HFFc6 (cell line): ENCODE measurements around the gene FMO3. TPM values are rescaled to one million over a fixed set of nuclear protein-coding genes. Genes with fewer than 3 reads are reported as not detected.

ENCODE experiments used
- DNase-seq: peaks from one replicate; pipeline ENCODE4 v3.0.0-alpha.2; 2018
- H3K27ac Mint-ChIP-seq: 2 replicates; pipeline ENCODE4 v1.8.0; 2020; ENCODE audit warnings: mild to moderate bottlenecking, mixed read lengths
- H3K27me3 Mint-ChIP-seq: 2 replicates; pipeline ENCODE4 v1.8.0; 2021; ENCODE audit warnings: mild to moderate bottlenecking, moderate library complexity, mixed read lengths; ENCODE audit not compliant: insufficient read depth
- H3K36me3 Mint-ChIP-seq: 2 replicates; pipeline ENCODE4 v1.8.0; 2021; ENCODE audit warnings: low read depth, mixed read lengths
- H3K4me1 Mint-ChIP-seq: 2 replicates; pipeline ENCODE4 v1.8.0; 2020; ENCODE audit warnings: low read depth, mixed read lengths
- H3K4me3 Mint-ChIP-seq: 2 replicates; pipeline ENCODE4 v1.8.0; 2020; ENCODE audit warnings: mild to moderate bottlenecking, moderate library complexity, mixed read lengths
- H3K9me3 Mint-ChIP-seq: 2 replicates; pipeline ENCODE4 v1.8.0; 2020; ENCODE audit warnings: mild to moderate bottlenecking, mixed read lengths
- CTCF ChIP-seq: fragments of 200-600 bp; sonication (generic); IDR thresholded peaks from 2 replicates; pipeline ENCODE4 v1.5.0; 2021; ENCODE audit warnings: antibody characterized with exemption, mild to moderate bottlenecking
- total RNA-seq, 6 experiments: library from RNA; stranded (reverse); fragmentation: NEBNext Ultra II Directional; extraction: Animal tissue kit (Norgen Biotek cat#: 25700); gene quantifications; 2 replicates in 1 of 6; 3 replicates in 5 of 6; pipeline ENCODE4 v1.2.3, GENCODE V29; 2021

FMO3 gene
- total RNA-seq, 6 experiments from 2014 or later = 0.23 to 0.89 (median 0.40) TPM; not detected in 2

- Mint-ChIP-seq H3K27me3 (peaks cover 8% of the 10 kb centered on the region), H3K4me1 (no peaks in the 10 kb centered on the region), H3K27ac (no peak overlapping the region), H3K36me3 (no peaks in the 10 kb centered on the region), H3K4me3 (no peak overlapping the region), H3K9me3 (no peaks in the 10 kb centered on the region)
- DNase-seq = no peak
- TF ChIP-seq CTCF = no peak
Measured at GRCh38 chr1:171113382-171113781, 22.7 kb downstream of the FMO3 start.

GRCh38 chr1:171115280-171115897 lies 24.7 kb downstream of the FMO3 start:
- H3K36me3 Mint-ChIP-seq = no peaks in the 10 kb centered on the region
- H3K27ac Mint-ChIP-seq = no peak overlapping the region
- no peak for DNase-seq
- TF ChIP-seq CTCF = no peak
- no peaks in the 10 kb centered on the region for H3K4me1 Mint-ChIP-seq
- peaks cover 10% of the 10 kb centered on the region for H3K27me3 Mint-ChIP-seq
- H3K4me3 Mint-ChIP-seq = no peak overlapping the region
- H3K9me3 Mint-ChIP-seq = no peaks in the 10 kb centered on the region

- peaks cover 8% of the 10 kb centered on the region for H3K27me3 Mint-ChIP-seq
- DNase-seq = no peak
- TF ChIP-seq CTCF = no peak
- no peaks in the 10 kb centered on the region for H3K9me3 Mint-ChIP-seq
- H3K36me3 Mint-ChIP-seq = no peaks in the 10 kb centered on the region
- H3K27ac Mint-ChIP-seq = no peak overlapping the region
- H3K4me3 Mint-ChIP-seq = no peak overlapping the region
- no peaks in the 10 kb centered on the region for H3K4me1 Mint-ChIP-seq
Measured at GRCh38 chr1:171116676-171117075, 26.0 kb downstream of the FMO3 start.

GRCh38 chr1:171117085-171117484 lies 26.4 kb downstream of the FMO3 start:
- Mint-ChIP-seq H3K27ac (no peak overlapping the region), H3K9me3 (no peaks in the 10 kb centered on the region), H3K36me3 (no peaks in the 10 kb centered on the region), H3K27me3 (peaks cover 8% of the 10 kb centered on the region), H3K4me3 (no peak overlapping the region), H3K4me1 (no peaks in the 10 kb centered on the region)
- no peak for DNase-seq
- no peak for TF ChIP-seq CTCF

GRCh38 chr1:171119648-171120047 lies 28.9 kb downstream of the FMO3 start:
- Mint-ChIP-seq H3K9me3 (no peaks in the 10 kb centered on the region), H3K4me1 (no peaks in the 10 kb centered on the region), H3K27me3 (peaks cover 6% of the 10 kb centered on the region), H3K36me3 (no peaks in the 10 kb centered on the region), H3K4me3 (no peak overlapping the region), H3K27ac (no peak overlapping the region)
- DNase-seq = no peak
- no peak for TF ChIP-seq CTCF

- Mint-ChIP-seq H3K36me3 (no peaks in the 10 kb centered on the region), H3K9me3 (no peaks in the 10 kb centered on the region), H3K4me3 (no peak overlapping the region), H3K27me3 (peaks cover 5% of the 10 kb centered on the region), H3K27ac (no peak overlapping the region), H3K4me1 (peaks cover 2% of the 10 kb centered on the region)
- TF ChIP-seq CTCF = no peak
- DNase-seq = no peak
Measured at GRCh38 chr1:171122299-171122698, 31.6 kb downstream of the FMO3 start.
